ENCODE measurements around the gene FOXR1. TPM values are rescaled to one million over a fixed set of nuclear protein-coding genes. Genes with fewer than 3 reads are reported as not detected.

FOXR1 gene
- total and polyA plus RNA-seq, 2 of the 8 experiments (the other 6 are each of a cell fraction or from before 2014, with no cell fraction given) = not detected

DNA sequence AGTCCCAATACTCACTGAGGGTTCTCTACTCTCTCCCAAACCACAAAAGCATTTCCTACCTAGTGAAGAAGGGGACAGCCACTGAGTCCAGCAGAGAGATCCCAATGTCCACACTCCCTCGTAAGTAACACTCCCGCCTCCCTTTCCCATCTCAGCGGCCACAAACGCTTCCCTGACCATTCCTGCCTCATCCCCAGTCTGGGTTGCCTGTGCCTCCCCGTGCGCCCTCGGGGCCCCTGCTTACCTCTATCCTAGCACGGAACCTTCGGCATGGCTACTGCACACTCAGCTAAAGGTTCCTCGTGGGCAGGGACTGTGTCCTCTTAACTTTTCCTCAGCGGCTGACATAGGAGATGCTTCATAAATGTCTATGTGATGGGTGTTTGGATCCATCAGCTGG, 14.0 kb upstream of the FOXR1 start:
- no peak overlapping the region for H3K4me3 ChIP-seq (ENCODE audit: extremely low read depth in 1 of 4, insufficient read depth in 2 of 4, low read depth in 3 of 4, low read length in 4 of 4)
- CTCF ChIA-PET (ENCODE audit: partially characterized antibody) = interaction anchor here (0.6 to 12.7 kb wide), 29 partner anchors 7 to 309 kb away, joined by 3 to 100 read pairs (median 4); no protein-coding TSS in a partner anchor
- TF ChIP-seq MAX (IDR thresholded peaks at IDR 0.05) (no peak), GTF2F1 (IDR thresholded peaks at IDR 0.05; ENCODE audit: borderline replicate concordance, low read depth, low read length) (no peak), POU5F1 (IDR thresholded peaks at IDR 0.05; ENCODE audit: low read depth, low read length) (no peak), RFX5 (IDR thresholded peaks at IDR 0.05; ENCODE audit: borderline replicate concordance, low read depth, low read length) (no peak), POLR2A (IDR thresholded peaks at IDR 0.05; ENCODE audit: control extremely low read depth in 1 of 2, low read depth in 2 of 2, low read length in 2 of 2) (no peak), HDAC6 (IDR thresholded peaks at IDR 0.05; ENCODE audit: low read depth, low read length) (no peak), SRF (IDR thresholded peaks at IDR 0.05; ENCODE audit: low read depth, low read length) (no peak), RXRA (IDR thresholded peaks at IDR 0.05; ENCODE audit: insufficient read depth, low read depth, low read length) (no peak), TAF7 (optimal IDR thresholded peaks at IDR 0.05; ENCODE audit: borderline replicate concordance, low read depth, low read length) (no peak), RAD21 (IDR thresholded peaks at IDR 0.05 in 1 of 2, conservative IDR thresholded peaks at IDR 0.05 in 1 of 2; ENCODE audit: low read depth in 2 of 2, low read length in 2 of 2) (no peak), BRCA1 (IDR thresholded peaks at IDR 0.05; ENCODE audit: low read depth, low read length) (no peak)

More for the DNA sequence above, 14.0 kb upstream of the FOXR1 start:
- WGBS, 2 experiments (ENCODE audit: extremely low coverage in 1 of 2, insufficient coverage in 1 of 2, insufficient read length in 1 of 2, insufficient replicate concordance in 2 of 2, low coverage in 1 of 2, low lambda C conversion rate in 2 of 2, missing lambda C conversion rate in 1 of 2) = 90% methylated on average over 11 of the region's 11 CpGs; no CpG with 5 or more reads in 1 of the 2 experiments
- no peaks in the 10 kb centered on the region for H3K9me3 ChIP-seq (ENCODE audit: insufficient read depth in 2 of 2, low read depth in 1 of 2, low read length in 1 of 2)
- H4K8ac ChIP-seq (ENCODE audit: extremely low read depth, insufficient read depth, low read length) = no peak overlapping the region
- no peaks in the 10 kb centered on the region for H3K36me3 ChIP-seq (ENCODE audit: control insufficient read depth in 2 of 4, insufficient read depth in 4 of 4, low read length in 3 of 4)
- DNase-seq (ENCODE audit: low read depth in 1 of 2, low spot score in 2 of 2) (no peak), FAIRE-seq (no peak)
- no peak overlapping the region for H3K56ac ChIP-seq (replicated peaks; ENCODE audit: insufficient read length, low read depth, low read length)
- no peak overlapping the region for H4K91ac ChIP-seq (replicated peaks; ENCODE audit: insufficient read length, low read length)
- H3K4me1 ChIP-seq (replicated peaks in 1 of 4; ENCODE audit: control insufficient read depth in 3 of 4, insufficient read depth in 4 of 4, low read length in 3 of 4) = peaks cover 0 to 5% (median 1%) of the 10 kb centered on the region in 4 experiments; a peak in 3 of 7 replicates
- H2BK120ac ChIP-seq (replicated peaks; ENCODE audit: low read depth, low read length) = no peak overlapping the region
- no peak overlapping the region for H2BK5ac ChIP-seq (ENCODE audit: low read depth, low read length)
- no peak overlapping the region for H2AK5ac ChIP-seq (ENCODE audit: low read depth, low read length)
- no peaks in the 10 kb centered on the region for H3K79me1 ChIP-seq (ENCODE audit: low read depth, low read length)
- no peak overlapping the region for H3K9ac ChIP-seq (replicated peaks in 1 of 4; ENCODE audit: extremely low read depth in 1 of 4, low read depth in 3 of 4, low read length in 3 of 4)
- H3K23me2 ChIP-seq (ENCODE audit: low read depth, low read length) = 0 out of 2 replicates have a peak, but pooled peaks cover 2% of the 10 kb centered on the region
- H3K18ac ChIP-seq (ENCODE audit: extremely low read depth, low read length) = no peak overlapping the region
- H3K14ac ChIP-seq (ENCODE audit: insufficient read length) = no peak overlapping the region
- no peak overlapping the region for H2BK15ac ChIP-seq (ENCODE audit: low read length)
- H2AFZ ChIP-seq (ENCODE audit: low read length) = no peak overlapping the region
- no peak overlapping the region for H3K4me2 ChIP-seq (ENCODE audit: insufficient read depth in 1 of 2, low read depth in 2 of 2, low read length in 2 of 2)
- H2BK20ac ChIP-seq (ENCODE audit: low read length) = no peak overlapping the region
- H3K27ac ChIP-seq (ENCODE audit: low read depth, low read length) = no peak overlapping the region
- peaks cover 0 to 4% (median 3%) of the 10 kb centered on the region in 4 experiments; a peak in 2 of 7 replicates for H3K27me3 ChIP-seq (replicated peaks in 1 of 4; ENCODE audit: control insufficient read depth in 3 of 4, extremely low read depth in 1 of 4, insufficient read depth in 3 of 4, low read length in 3 of 4)
- no peaks in the 10 kb centered on the region for H3K79me2 ChIP-seq (ENCODE audit: control insufficient read depth in 1 of 2, insufficient read depth in 2 of 2, low read length in 2 of 2)
- POLR2A ChIA-PET (ENCODE audit: partially characterized antibody) = interaction anchor here (1.2 to 2.2 kb wide), 6 partner anchors 40 to 61 kb away, joined by 3 to 6 read pairs (median 3); partner anchors contain the start of gene CENATAC
- no peak overlapping the region for H3K4ac ChIP-seq (replicated peaks; ENCODE audit: insufficient read length, low read depth, low read length)
- H2BK12ac ChIP-seq (ENCODE audit: low read depth, low read length) = no peak overlapping the region
- H3K23ac ChIP-seq (ENCODE audit: insufficient read length) = no peak overlapping the region
- no peaks in the 10 kb centered on the region for H4K20me1 ChIP-seq (replicated peaks in 1 of 2; ENCODE audit: control insufficient read depth in 1 of 2, insufficient read depth in 2 of 2, low read length in 2 of 2)
- H4K5ac ChIP-seq (ENCODE audit: insufficient read length, low read depth, low read length) = no peak overlapping the region

Measured in H1 (cell line).